ENCODE results near the gene RAB3B. TPM values are rescaled to one million over a fixed set of nuclear protein-coding genes. Genes with fewer than 3 reads are reported as not detected.
"Not testable (repeated sequence)": the region's sequence is repeated elsewhere in the genome, so short reads cannot be mapped to it uniquely, and the experiment has no call there.

The RAB3B gene
- total RNA-seq, 1 donor from 2014 or later, result 20.4 TPM

DNA sequence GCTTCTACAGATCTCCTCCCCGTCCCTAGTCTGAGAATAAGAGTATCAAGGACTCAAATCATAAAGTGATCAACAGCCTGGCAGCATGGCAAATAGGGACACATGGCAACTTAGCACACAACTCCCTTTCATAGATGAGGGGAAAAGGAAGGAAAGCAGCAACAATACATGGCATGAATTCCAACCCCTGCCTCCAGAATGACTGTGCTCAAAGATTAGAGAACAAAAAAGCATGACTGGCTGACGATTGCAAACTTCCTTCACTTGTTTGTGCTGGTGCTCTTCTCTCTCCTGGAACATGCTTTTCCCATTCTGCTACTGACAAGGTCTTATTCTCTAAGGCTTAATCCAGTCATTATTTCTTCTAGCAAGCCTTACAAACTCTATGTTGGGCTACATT lies 31.6 kb upstream of the RAB3B start:
- H3K36me3 Mint-ChIP-seq, result peaks cover 25% of the 10 kb centered on the region
- TF ChIP-seq EZH2phosphoT487 (IDR thresholded peaks at IDR 0.05) (no peak), EZH2 (IDR thresholded peaks at IDR 0.05) (no peak)
- TF ChIP-seq, protein P1, sequence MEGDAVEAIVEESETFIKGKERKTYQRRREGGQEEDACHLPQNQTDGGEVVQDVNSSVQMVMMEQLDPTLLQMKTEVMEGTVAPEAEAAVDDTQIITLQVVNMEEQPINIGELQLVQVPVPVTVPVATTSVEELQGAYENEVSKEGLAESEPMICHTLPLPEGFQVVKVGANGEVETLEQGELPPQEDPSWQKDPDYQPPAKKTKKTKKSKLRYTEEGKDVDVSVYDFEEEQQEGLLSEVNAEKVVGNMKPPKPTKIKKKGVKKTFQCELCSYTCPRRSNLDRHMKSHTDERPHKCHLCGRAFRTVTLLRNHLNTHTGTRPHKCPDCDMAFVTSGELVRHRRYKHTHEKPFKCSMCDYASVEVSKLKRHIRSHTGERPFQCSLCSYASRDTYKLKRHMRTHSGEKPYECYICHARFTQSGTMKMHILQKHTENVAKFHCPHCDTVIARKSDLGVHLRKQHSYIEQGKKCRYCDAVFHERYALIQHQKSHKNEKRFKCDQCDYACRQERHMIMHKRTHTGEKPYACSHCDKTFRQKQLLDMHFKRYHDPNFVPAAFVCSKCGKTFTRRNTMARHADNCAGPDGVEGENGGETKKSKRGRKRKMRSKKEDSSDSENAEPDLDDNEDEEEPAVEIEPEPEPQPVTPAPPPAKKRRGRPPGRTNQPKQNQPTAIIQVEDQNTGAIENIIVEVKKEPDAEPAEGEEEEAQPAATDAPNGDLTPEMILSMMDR (IDR thresholded peaks at IDR 0.05), result no peak
- H3K27me3 ChIP-seq, result no peaks in the 10 kb centered on the region
- H3K27me3 Mint-ChIP-seq (ENCODE audit: insufficient read depth, low read depth), result no peaks in the 10 kb centered on the region
- H3K79me2 ChIP-seq (ENCODE audit: low read depth), result no peaks in the 10 kb centered on the region
- no peak overlapping the region for H3K27ac Mint-ChIP-seq
- no peaks in the 10 kb centered on the region for H3K4me1 Mint-ChIP-seq
- H3K9me3 ChIP-seq (ENCODE audit: low read depth), result no peaks in the 10 kb centered on the region
- H3K4me3 Mint-ChIP-seq, result no peak overlapping the region
- no peaks in the 10 kb centered on the region for H3F3A ChIP-seq (ENCODE audit: low read depth)
- H3K4me2 ChIP-seq, result no peak overlapping the region
- H3K9ac ChIP-seq, result no peak overlapping the region
- H3K36me3 ChIP-seq, result no peaks in the 10 kb centered on the region
- H4K20me1 ChIP-seq (ENCODE audit: low read depth), result no peaks in the 10 kb centered on the region
- no peaks in the 10 kb centered on the region for H3K9me3 Mint-ChIP-seq
- no peak overlapping the region for H2AFZ ChIP-seq (replicated peaks)
- no peak overlapping the region for H3K4me3 ChIP-seq
- H3K27ac ChIP-seq, result no peak overlapping the region
- DNase-seq (ENCODE audit: low spot score), result no peak
- no peaks in the 10 kb centered on the region for H3K4me1 ChIP-seq

- H2AFZ ChIP-seq (replicated peaks), result no peak overlapping the region
- Mint-ChIP-seq H3K36me3 (no peaks in the 10 kb centered on the region), H3K27me3 (ENCODE audit: insufficient read depth, low read depth) (peaks cover 17% of the 10 kb centered on the region), H3K9me3 (no peaks in the 10 kb centered on the region), H3K4me3 (no peak overlapping the region), H3K27ac (no peak overlapping the region), H3K4me1 (peaks cover 19% of the 10 kb centered on the region)
- no peaks in the 10 kb centered on the region for H3K79me2 ChIP-seq (ENCODE audit: low read depth)
- no peak overlapping the region for H3K4me3 ChIP-seq
- TF ChIP-seq, protein P1 (IDR thresholded peaks at IDR 0.05), result no peak
- TF ChIP-seq EZH2 (IDR thresholded peaks at IDR 0.05) (no peak), EZH2phosphoT487 (IDR thresholded peaks at IDR 0.05) (no peak)
- H3K9ac ChIP-seq, result no peak overlapping the region
- no peak overlapping the region for H3K4me2 ChIP-seq
- no peaks in the 10 kb centered on the region for H3K36me3 ChIP-seq
- H3F3A ChIP-seq (ENCODE audit: low read depth), result peaks cover 26% of the 10 kb centered on the region
- no peaks in the 10 kb centered on the region for H3K9me3 ChIP-seq (ENCODE audit: low read depth)
- peaks cover 17% of the 10 kb centered on the region for H3K4me1 ChIP-seq
- H3K27ac ChIP-seq, result no peak overlapping the region
- H4K20me1 ChIP-seq (ENCODE audit: low read depth), result no peaks in the 10 kb centered on the region
- no peaks in the 10 kb centered on the region for H3K27me3 ChIP-seq
- no peak for DNase-seq (ENCODE audit: low spot score)
These were observed 17.7 kb upstream of the RAB3B start for GRCh38 chr1:52008071-52008809.

GRCh38 chr1:52007215-52008002 lies 16.9 kb upstream of the RAB3B start:
- H3K79me2 ChIP-seq (ENCODE audit: low read depth), result no peaks in the 10 kb centered on the region
- DNase-seq (ENCODE audit: low spot score), result no peak
- no peaks in the 10 kb centered on the region for H3K36me3 ChIP-seq
- Mint-ChIP-seq H3K27me3 (ENCODE audit: insufficient read depth, low read depth) (peaks cover 17% of the 10 kb centered on the region), H3K4me3 (no peak overlapping the region), H3K36me3 (no peaks in the 10 kb centered on the region), H3K27ac (no peak overlapping the region), H3K9me3 (no peaks in the 10 kb centered on the region), H3K4me1 (peaks cover 19% of the 10 kb centered on the region)
- H3K9me3 ChIP-seq (ENCODE audit: low read depth), result no peaks in the 10 kb centered on the region
- H3K27me3 ChIP-seq, result no peaks in the 10 kb centered on the region
- no peak overlapping the region for H3K27ac ChIP-seq
- H4K20me1 ChIP-seq (ENCODE audit: low read depth), result no peaks in the 10 kb centered on the region
- H3K4me1 ChIP-seq, result peaks cover 17% of the 10 kb centered on the region
- no peak for TF ChIP-seq EZH2 (IDR thresholded peaks at IDR 0.05)
- no peak for TF ChIP-seq EZH2phosphoT487 (IDR thresholded peaks at IDR 0.05)
- TF ChIP-seq, protein P1 (IDR thresholded peaks at IDR 0.05), result no peak
- H3K9ac ChIP-seq, result no peak overlapping the region
- peaks cover 26% of the 10 kb centered on the region for H3F3A ChIP-seq (ENCODE audit: low read depth)
- peak overlapping the region; percentile 67 for H3K4me2 ChIP-seq
- peak overlapping the region; percentile 24 for H3K4me3 ChIP-seq
- H2AFZ ChIP-seq (replicated peaks), result peak overlapping the region; percentile 47

DNA sequence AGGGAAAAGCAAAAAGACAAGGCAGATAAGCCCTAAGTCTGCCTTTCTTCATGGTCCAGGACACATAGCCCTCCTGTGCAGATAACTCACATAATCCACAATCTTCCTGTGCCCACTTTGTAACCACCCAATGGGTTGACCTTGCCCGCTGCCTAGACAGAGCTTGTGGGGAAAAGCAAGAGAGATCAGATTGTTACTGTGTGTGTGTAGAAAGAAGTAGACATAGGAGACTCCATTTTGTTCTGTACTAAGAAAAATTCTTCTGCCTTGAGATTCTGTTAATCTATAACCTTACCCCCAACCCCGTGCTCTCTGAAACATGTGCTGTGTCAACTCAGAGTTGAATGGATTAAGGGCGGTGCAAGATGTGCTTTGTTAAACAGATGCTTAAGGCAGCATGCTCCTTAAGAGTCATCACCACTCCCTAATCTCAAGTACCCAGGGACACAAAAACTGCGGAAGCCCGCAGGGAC lies 15.6 kb upstream of the RAB3B start:
- not testable (repeated sequence) for H3K27ac ChIP-seq; H3K27me3 ChIP-seq; H2AFZ ChIP-seq (replicated peaks); H3K27ac Mint-ChIP-seq; H4K20me1 ChIP-seq (ENCODE audit: low read depth); H3K4me3 Mint-ChIP-seq; H3K9me3 ChIP-seq (ENCODE audit: low read depth); H3K36me3 Mint-ChIP-seq; H3K9ac ChIP-seq; H3K36me3 ChIP-seq; H3K9me3 Mint-ChIP-seq; H3K79me2 ChIP-seq (ENCODE audit: low read depth)
- peak; percentile 13 for DNase-seq (ENCODE audit: low spot score)
- peaks cover 26% of the 10 kb centered on the region for H3F3A ChIP-seq (ENCODE audit: low read depth)
- H3K4me1 ChIP-seq, result peaks cover 17% of the 10 kb centered on the region
- Mint-ChIP-seq H3K27me3 (ENCODE audit: insufficient read depth, low read depth) (peaks cover 17% of the 10 kb centered on the region), H3K4me1 (peaks cover 19% of the 10 kb centered on the region)
- H3K4me3 ChIP-seq, result peak overlapping the region; percentile 26
- H3K4me2 ChIP-seq, result peak overlapping the region; percentile 67

DNA sequence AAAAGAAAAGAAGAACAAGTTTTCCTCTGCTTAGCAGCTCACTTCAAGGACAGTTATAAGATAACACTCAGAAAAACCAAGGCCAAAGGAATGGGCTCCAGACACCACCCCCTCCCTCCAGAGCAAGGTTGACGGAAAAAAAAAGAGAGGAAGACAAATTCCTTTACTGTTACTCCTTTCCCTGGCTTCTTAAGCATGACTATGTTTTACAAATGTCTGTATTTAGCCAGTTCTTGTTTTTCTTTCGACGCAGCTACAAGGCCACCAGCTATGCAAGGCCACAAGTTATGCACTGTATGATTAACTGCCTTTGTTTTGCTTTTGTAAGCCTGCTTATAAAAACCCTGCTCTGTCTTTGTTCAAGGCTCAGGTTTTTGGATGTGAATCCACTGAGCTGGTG lies 15.0 kb upstream of the RAB3B start:
- peaks cover 19% of the 10 kb centered on the region for H3K4me1 Mint-ChIP-seq
- not testable (repeated sequence) for H3K9me3 Mint-ChIP-seq; H3K4me3 ChIP-seq; H3K4me3 Mint-ChIP-seq; H3K9ac ChIP-seq; DNase-seq (ENCODE audit: low spot score); H3K79me2 ChIP-seq (ENCODE audit: low read depth); H3K27ac ChIP-seq; H3K9me3 ChIP-seq (ENCODE audit: low read depth); H2AFZ ChIP-seq (replicated peaks); H4K20me1 ChIP-seq (ENCODE audit: low read depth); H3K36me3 ChIP-seq; H3K36me3 Mint-ChIP-seq; H3K27ac Mint-ChIP-seq; H3K27me3 ChIP-seq
- peaks cover 17% of the 10 kb centered on the region for H3K27me3 Mint-ChIP-seq (ENCODE audit: insufficient read depth, low read depth)
- Histone ChIP-seq H3F3A (ENCODE audit: low read depth) (peaks cover 26% of the 10 kb centered on the region), H3K4me2 (peak overlapping the region; percentile 67), H3K4me1 (peaks cover 17% of the 10 kb centered on the region)
